ENCODE data around the gene BCL7C. TPM values are rescaled to one million over a fixed set of nuclear protein-coding genes. Genes with fewer than 3 reads are reported as not detected.

BCL7C gene
- total RNA-seq, 2 experiments from 2014 or later: 21.8 to 23.6 TPM

DNA sequence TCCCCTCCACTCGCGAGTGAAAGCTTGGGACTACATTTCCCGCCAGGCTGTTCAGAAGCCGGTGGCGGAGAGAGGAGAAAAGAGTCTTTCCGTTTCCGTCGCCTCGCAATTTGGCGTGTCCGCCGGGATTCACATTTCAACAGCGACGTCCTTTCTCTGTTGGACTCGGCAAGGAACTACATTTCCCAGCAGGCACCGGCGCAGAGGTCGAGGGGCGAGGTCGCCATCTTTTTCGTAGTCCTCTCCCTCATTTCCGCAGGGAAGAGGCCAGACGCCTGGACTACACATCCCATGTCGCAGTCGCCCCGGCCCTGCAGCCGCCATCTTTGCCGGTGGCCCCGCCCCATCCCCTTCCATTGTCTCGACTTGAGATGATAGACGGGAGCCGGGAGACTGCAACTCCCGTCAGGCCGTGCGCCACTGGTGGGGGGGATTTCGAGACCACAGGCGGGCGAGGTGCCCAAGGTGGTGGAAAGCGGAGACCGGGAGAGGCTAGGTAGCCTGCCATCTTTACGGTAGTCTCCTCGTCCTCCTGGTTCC, 28.6 kb upstream of the BCL7C start:
- Mint-ChIP-seq H3K4me1 (ENCODE audit: low read depth) (peaks cover 20% of the 10 kb centered on the region), H3K36me3 (ENCODE audit: low read depth) (no peaks in the 10 kb centered on the region), H3K27ac (peak overlapping the region; percentile 100), H3K9me3 (no peaks in the 10 kb centered on the region), H3K4me3 (peak overlapping the region; percentile 99), H3K27me3 (no peaks in the 10 kb centered on the region)
- ATAC-seq (peak; percentile 86), DNase-seq (peak; percentile 100)
- intact Hi-C loops (cut with micrococcal nuclease): loop anchor here (10.0 kb wide), 1 partner anchor 228 kb away; the partner anchor contains the start of gene SRCAP
- ChIA-PET CTCF (interaction anchor here (0.7 to 1.0 kb wide), 4 partner anchors 20 to 137 kb away, joined by 3 to 12 read pairs (median 3); no protein-coding TSS in a partner anchor), POLR2A (interaction anchor here (0.6 to 1.0 kb wide), 2 partner anchors 13 to 21 kb away, joined by 3 read pairs; no protein-coding TSS in a partner anchor)
- TF ChIP-seq, protein P1, sequence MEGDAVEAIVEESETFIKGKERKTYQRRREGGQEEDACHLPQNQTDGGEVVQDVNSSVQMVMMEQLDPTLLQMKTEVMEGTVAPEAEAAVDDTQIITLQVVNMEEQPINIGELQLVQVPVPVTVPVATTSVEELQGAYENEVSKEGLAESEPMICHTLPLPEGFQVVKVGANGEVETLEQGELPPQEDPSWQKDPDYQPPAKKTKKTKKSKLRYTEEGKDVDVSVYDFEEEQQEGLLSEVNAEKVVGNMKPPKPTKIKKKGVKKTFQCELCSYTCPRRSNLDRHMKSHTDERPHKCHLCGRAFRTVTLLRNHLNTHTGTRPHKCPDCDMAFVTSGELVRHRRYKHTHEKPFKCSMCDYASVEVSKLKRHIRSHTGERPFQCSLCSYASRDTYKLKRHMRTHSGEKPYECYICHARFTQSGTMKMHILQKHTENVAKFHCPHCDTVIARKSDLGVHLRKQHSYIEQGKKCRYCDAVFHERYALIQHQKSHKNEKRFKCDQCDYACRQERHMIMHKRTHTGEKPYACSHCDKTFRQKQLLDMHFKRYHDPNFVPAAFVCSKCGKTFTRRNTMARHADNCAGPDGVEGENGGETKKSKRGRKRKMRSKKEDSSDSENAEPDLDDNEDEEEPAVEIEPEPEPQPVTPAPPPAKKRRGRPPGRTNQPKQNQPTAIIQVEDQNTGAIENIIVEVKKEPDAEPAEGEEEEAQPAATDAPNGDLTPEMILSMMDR (IDR thresholded peaks at IDR 0.05): no peak

DNA sequence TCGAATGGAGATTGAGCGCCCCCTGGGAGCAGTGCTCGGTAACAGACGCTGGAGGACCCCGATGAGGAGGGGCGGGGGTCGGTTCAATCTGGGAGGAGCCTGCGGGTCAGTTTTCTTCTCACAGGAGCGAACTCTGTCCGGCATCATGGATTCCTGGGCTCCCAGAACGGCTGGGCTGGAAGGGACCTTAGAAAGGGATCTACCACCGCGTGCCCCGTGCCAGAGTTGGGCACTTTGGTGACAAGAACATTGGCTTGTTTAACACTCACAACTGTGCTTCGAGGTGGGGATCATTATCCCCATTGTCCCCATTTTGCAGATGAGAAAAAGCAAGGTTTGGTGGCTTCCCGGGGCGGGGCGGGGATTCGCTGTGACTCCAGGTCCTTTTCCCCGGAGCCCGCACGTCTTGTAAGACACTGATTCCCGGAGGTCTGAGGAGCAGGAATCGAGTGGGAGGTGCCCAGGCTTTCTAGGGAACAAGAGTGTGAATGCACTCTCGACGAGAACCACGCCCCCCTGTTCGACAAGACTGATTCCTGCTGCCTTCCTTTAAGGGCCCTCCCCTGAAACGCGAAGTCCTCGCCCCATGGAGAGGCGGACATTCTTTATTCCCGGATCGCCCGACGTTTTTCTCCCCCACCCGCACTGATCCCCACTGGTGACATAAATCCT, 28.0 kb upstream of the BCL7C start:
- TF ChIP-seq, protein P1 (IDR thresholded peaks at IDR 0.05): peak; percentile 96
- Mint-ChIP-seq H3K27ac (peak overlapping the region; percentile 100), H3K9me3 (no peaks in the 10 kb centered on the region), H3K4me3 (peak overlapping the region; percentile 99), H3K27me3 (no peaks in the 10 kb centered on the region), H3K4me1 (ENCODE audit: low read depth) (peaks cover 20% of the 10 kb centered on the region), H3K36me3 (ENCODE audit: low read depth) (no peaks in the 10 kb centered on the region)
- ChIA-PET CTCF (interaction anchor here (0.7 to 6.6 kb wide), 6 partner anchors 19 to 137 kb away, joined by 3 to 82 read pairs (median 4); no protein-coding TSS in a partner anchor), POLR2A (interaction anchor here (0.6 to 1.0 kb wide), 3 partner anchors 13 to 117 kb away, joined by 3 read pairs; no protein-coding TSS in a partner anchor)
- DNase-seq (peak; percentile 94), ATAC-seq (peak; percentile 4)
- intact Hi-C loops (cut with micrococcal nuclease): loop anchor here (1.0 to 10.0 kb wide), 2 partner anchors 78 to 227 kb away; partner anchors contain the start of gene SRCAP

DNA sequence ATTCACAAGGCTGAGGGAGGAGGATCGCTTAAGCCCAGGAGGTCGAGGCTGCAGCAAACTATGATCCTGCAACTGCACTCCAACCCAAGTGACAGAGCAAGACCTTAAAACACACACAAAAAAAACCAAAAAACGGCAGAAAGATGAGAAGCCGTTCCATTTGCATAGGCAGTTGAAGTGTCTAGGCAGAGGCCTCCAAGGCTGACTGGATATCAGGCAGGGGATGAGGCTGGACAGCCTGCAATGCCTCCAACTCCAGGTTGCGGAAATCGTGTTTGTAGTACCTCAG, 27.5 kb upstream of the BCL7C start:
- DNase-seq: no peak
- no peak for ATAC-seq
- peak overlapping the region; percentile 100 for H3K27ac Mint-ChIP-seq
- TF ChIP-seq, protein P1 (IDR thresholded peaks at IDR 0.05): no peak
- no peaks in the 10 kb centered on the region for H3K36me3 Mint-ChIP-seq (ENCODE audit: low read depth)
- no peaks in the 10 kb centered on the region for H3K9me3 Mint-ChIP-seq
- intact Hi-C loops (cut with micrococcal nuclease): loop anchor here (1.0 to 10.0 kb wide), 2 partner anchors 77 to 227 kb away; partner anchors contain the start of gene SRCAP
- peak overlapping the region; percentile 99 for H3K4me3 Mint-ChIP-seq
- ChIA-PET POLR2A (interaction anchor here (1.0 kb wide), 1 partner anchor 117 kb away, joined by 3 read pairs; no protein-coding TSS in a partner anchor), CTCF (interaction anchor here (0.7 to 6.6 kb wide), 4 partner anchors 19 to 225 kb away, joined by 3 to 82 read pairs (median 4); no protein-coding TSS in a partner anchor)
- no peaks in the 10 kb centered on the region for H3K27me3 Mint-ChIP-seq
- peaks cover 20% of the 10 kb centered on the region for H3K4me1 Mint-ChIP-seq (ENCODE audit: low read depth)

DNA sequence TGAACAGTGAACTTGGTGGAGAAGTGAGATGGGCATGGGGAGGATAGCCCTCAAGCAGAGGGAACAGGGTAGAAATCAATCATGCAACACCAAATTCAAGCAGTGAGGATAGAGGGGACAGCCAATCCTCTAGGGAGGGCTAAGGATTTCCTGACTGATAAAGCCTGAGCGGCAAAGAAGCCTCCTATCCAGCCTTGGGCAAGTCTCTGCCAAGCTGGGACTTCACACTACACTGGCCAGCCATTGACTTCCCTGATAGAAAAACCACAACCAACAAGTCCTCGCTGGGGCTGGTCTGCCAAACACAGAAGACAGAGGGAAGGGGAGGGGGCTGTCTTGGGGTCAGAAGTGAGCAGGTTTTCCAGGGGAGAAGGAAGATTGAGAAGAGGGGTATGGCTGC, 27.0 kb upstream of the BCL7C start:
- ATAC-seq (no peak), DNase-seq (no peak)
- H3K36me3 Mint-ChIP-seq (ENCODE audit: low read depth): no peaks in the 10 kb centered on the region
- intact Hi-C loops (cut with micrococcal nuclease): loop anchor here (1.0 to 10.0 kb wide), 2 partner anchors 77 to 226 kb away; partner anchors contain the start of gene SRCAP
- ChIA-PET CTCF (interaction anchor here (0.7 to 6.6 kb wide), 4 partner anchors 18 to 224 kb away, joined by 3 to 82 read pairs (median 4); no protein-coding TSS in a partner anchor), POLR2A (interaction anchor here (1.0 kb wide), 1 partner anchor 116 kb away, joined by 3 read pairs; no protein-coding TSS in a partner anchor)
- peak overlapping the region; percentile 37 for H3K4me3 Mint-ChIP-seq
- no peak overlapping the region for H3K27ac Mint-ChIP-seq
- H3K27me3 Mint-ChIP-seq: no peaks in the 10 kb centered on the region
- no peaks in the 10 kb centered on the region for H3K9me3 Mint-ChIP-seq
- TF ChIP-seq, protein P1 (IDR thresholded peaks at IDR 0.05): no peak
- H3K4me1 Mint-ChIP-seq (ENCODE audit: low read depth): peaks cover 17% of the 10 kb centered on the region

All from activated CD8-positive, alpha-beta T cell treated with anti-CD3 and anti-CD28 coated beads for 36 hours (primary cell).